Activated naive CD8-positive, alpha-beta T cell treated with anti-CD3 and anti-CD28 coated beads, Interleukin-2, amount 50 U/mL, for 24 hours (primary cell): Measurements from ENCODE around the gene PLSCR3.

ENCODE experiments used
- ATAC-seq: fragments of 150-1000 bp; cut with Tn5 transposase; one replicate; pipeline ENCODE4 v1.10.0; 2021
- DNase-seq: peaks from one replicate; pipeline ENCODE4 v3.0.0; 2021
- H3K27ac Mint-ChIP-seq: one replicate; pipeline ENCODE4 v1.8.0; 2021; ENCODE audit warnings: mild to moderate bottlenecking, mixed read lengths
- H3K27me3 Mint-ChIP-seq: one replicate; pipeline ENCODE4 v1.8.0; 2021; ENCODE audit warnings: mixed read lengths
- H3K36me3 Mint-ChIP-seq: one replicate; pipeline ENCODE4 v1.8.0; 2021; ENCODE audit warnings: low read depth, mixed read lengths
- H3K4me1 Mint-ChIP-seq: one replicate; pipeline ENCODE4 v1.8.0; 2021; ENCODE audit warnings: mixed read lengths
- H3K4me3 Mint-ChIP-seq: one replicate; pipeline ENCODE4 v1.8.0; 2021; ENCODE audit warnings: mild to moderate bottlenecking, moderate library complexity, mixed read lengths
- H3K9me3 Mint-ChIP-seq: one replicate; pipeline ENCODE4 v1.8.0; 2021; ENCODE audit warnings: mixed read lengths

The PLSCR3 gene

GRCh38 chr17:7405350-7406234 lies 11.3 kb upstream of the PLSCR3 start:
- Mint-ChIP-seq H3K4me1 (peaks cover 20% of the 10 kb centered on the region), H3K27me3 (peaks cover 3% of the 10 kb centered on the region), H3K9me3 (no peaks in the 10 kb centered on the region), H3K36me3 (no peaks in the 10 kb centered on the region), H3K27ac (no peak overlapping the region), H3K4me3 (peak overlapping the region; percentile 74)
- ATAC-seq (no peak), DNase-seq (no peak)

DNA sequence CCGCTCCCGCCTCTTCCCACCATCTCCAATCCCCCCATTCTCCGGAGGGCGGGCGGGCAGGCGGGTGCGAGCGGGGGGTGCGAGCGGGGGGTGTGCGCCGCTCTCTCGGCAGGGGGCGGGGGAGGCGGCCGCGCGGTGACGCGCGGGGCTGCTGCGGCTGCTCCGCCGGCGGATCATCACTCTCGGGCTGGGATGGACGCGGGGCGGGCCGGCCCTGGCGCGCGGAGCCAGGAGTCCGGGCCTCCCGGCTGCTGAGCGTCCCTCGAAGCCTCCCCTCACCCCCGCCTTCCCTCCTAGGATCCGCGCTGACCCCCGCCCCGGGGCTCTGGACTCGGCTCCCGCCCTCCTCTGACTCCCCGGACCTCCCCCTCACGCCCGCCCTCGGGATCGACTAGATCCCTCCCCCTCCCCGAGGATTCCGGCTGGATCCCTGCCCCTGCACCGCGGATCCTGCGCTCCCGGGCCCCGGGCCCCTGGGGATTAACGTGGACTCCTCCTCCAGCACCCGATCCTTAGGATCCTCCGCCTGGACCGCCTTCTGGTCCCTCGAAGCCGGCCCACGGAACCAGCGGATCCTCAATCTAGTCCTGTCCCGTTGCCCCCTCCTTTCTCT lies 10.5 kb upstream of the PLSCR3 start:
- DNase-seq, result peak; percentile 68
- Mint-ChIP-seq H3K4me1 (peaks cover 20% of the 10 kb centered on the region), H3K27me3 (peaks cover 3% of the 10 kb centered on the region), H3K27ac (no peak overlapping the region), H3K9me3 (no peaks in the 10 kb centered on the region), H3K4me3 (peak overlapping the region; percentile 89), H3K36me3 (no peaks in the 10 kb centered on the region)
- peak; percentile 27 for ATAC-seq

- Mint-ChIP-seq H3K4me3 (peak within 1 kb of the TSS; percentile 89), H3K9me3 (no peaks in the 10 kb centered on the region), H3K4me1 (peaks cover 19% of the 10 kb centered on the region), H3K27ac (peak within 1 kb of the TSS; percentile 90), H3K27me3 (peaks cover 3% of the 10 kb centered on the region), H3K36me3 (no peaks in the 10 kb centered on the region)
- DNase-seq (peak; percentile 92), ATAC-seq (peak; percentile 94)
These were observed 9.8 kb upstream of the PLSCR3 start, which contains the start of gene TMEM256 for GRCh38 chr17:7403977-7404736. TMEM256 (minus strand) TSS chr17:7404097; CDS start chr17:7404084, 13 bp downstream.

GRCh38 chr17:7403727-7403976 lies 9.3 kb upstream of the PLSCR3 start:
- no peaks in the 10 kb centered on the region for H3K9me3 Mint-ChIP-seq
- H3K27ac Mint-ChIP-seq, result peak overlapping the region; percentile 90
- ATAC-seq, result peak; percentile 48
- H3K36me3 Mint-ChIP-seq, result no peaks in the 10 kb centered on the region
- H3K4me1 Mint-ChIP-seq, result peaks cover 18% of the 10 kb centered on the region
- no peak for DNase-seq
- H3K4me3 Mint-ChIP-seq, result peak overlapping the region; percentile 89
- peaks cover 3% of the 10 kb centered on the region for H3K27me3 Mint-ChIP-seq

DNA sequence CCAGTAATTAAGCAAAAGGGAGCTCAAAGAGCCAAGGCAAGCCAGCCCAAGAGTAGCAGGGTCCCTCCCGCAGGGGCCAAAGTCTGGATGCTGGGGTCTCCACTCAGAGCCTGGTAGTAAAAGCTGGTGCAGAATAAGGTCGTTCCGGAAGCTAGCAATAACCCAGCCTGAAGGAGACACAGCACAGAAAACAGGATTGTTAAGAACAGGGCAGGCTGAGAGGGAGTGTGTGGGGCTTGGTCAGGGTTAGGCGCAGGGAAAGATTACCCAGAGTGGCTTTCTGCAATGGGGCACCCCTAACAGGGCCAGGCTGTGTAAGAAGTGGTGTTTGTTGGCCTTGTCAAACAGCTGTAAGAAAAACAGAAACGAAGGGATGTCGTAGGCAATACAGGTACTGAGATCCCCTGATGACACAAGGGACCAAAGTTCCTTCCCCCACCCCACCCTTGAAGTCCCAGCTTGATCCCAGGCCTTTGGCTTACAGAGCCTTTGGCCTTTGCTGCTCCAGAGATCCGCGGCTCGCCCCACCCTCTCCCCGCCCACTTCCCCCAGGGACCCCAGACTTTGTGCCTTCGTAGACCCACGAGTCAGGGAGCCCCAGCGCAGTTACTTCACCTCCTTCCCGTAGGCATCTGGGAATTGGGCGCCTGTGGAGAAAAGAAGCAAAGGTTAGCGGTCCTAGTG lies 8.9 kb upstream of the PLSCR3 start:
- ATAC-seq (no peak), DNase-seq (peak; percentile 43)
- Mint-ChIP-seq H3K4me1 (peaks cover 18% of the 10 kb centered on the region), H3K36me3 (no peaks in the 10 kb centered on the region), H3K27me3 (peaks cover 3% of the 10 kb centered on the region), H3K27ac (peak overlapping the region; percentile 90), H3K9me3 (no peaks in the 10 kb centered on the region), H3K4me3 (peak overlapping the region; percentile 89)

- H3K4me1 Mint-ChIP-seq, result peaks cover 15% of the 10 kb centered on the region
These were observed 4.3 kb upstream of the PLSCR3 start for GRCh38 chr17:7398612-7399011.

DNA sequence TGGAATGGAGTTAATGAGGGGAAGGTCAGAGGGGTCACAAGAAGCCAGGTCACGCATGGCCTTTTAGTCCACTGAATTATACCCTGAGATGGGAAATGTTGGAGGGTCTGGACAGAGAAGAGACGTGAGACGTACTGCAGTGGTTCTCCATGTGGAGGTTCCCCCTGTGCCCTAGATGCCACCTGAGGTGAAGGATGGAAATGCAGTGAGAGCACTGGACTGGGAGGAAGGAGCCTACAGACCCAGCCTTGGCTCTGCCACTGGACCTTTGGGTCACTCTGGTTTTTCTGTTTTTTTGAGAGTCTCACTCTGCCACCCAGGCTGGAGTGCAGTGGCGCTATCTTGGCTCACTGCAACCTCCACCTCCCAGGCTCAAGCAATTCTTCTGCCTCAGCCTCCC lies 1.8 kb upstream of the PLSCR3 start:
- H3K36me3 Mint-ChIP-seq, result peaks cover 2% of the 10 kb centered on the region

More at GRCh38 chr17:7398612-7399011, 4.3 kb upstream of the PLSCR3 start:
- Mint-ChIP-seq H3K27ac (no peak overlapping the region), H3K9me3 (no peaks in the 10 kb centered on the region), H3K27me3 (no peaks in the 10 kb centered on the region), H3K4me3 (no peak overlapping the region), H3K36me3 (no peaks in the 10 kb centered on the region)
- ATAC-seq (no peak), DNase-seq (no peak)

GRCh38 chr17:7393613-7394451 lies 493 bp downstream of the PLSCR3 start:
- ATAC-seq (peak; percentile 60), DNase-seq (peak; percentile 61)
- Mint-ChIP-seq H3K4me1 (peaks cover 20% of the 10 kb centered on the region), H3K27ac (peak overlapping the region; percentile 82), H3K27me3 (no peaks in the 10 kb centered on the region), H3K36me3 (peaks cover 11% of the 10 kb centered on the region), H3K4me3 (peak overlapping the region; percentile 94), H3K9me3 (no peaks in the 10 kb centered on the region)

More for the DNA sequence above, 1.8 kb upstream of the PLSCR3 start:
- Mint-ChIP-seq H3K27me3 (no peaks in the 10 kb centered on the region), H3K4me1 (peaks cover 18% of the 10 kb centered on the region), H3K9me3 (no peaks in the 10 kb centered on the region), H3K4me3 (peak overlapping the region; percentile 9), H3K27ac (no peak overlapping the region)
- DNase-seq (no peak), ATAC-seq (no peak)

DNA sequence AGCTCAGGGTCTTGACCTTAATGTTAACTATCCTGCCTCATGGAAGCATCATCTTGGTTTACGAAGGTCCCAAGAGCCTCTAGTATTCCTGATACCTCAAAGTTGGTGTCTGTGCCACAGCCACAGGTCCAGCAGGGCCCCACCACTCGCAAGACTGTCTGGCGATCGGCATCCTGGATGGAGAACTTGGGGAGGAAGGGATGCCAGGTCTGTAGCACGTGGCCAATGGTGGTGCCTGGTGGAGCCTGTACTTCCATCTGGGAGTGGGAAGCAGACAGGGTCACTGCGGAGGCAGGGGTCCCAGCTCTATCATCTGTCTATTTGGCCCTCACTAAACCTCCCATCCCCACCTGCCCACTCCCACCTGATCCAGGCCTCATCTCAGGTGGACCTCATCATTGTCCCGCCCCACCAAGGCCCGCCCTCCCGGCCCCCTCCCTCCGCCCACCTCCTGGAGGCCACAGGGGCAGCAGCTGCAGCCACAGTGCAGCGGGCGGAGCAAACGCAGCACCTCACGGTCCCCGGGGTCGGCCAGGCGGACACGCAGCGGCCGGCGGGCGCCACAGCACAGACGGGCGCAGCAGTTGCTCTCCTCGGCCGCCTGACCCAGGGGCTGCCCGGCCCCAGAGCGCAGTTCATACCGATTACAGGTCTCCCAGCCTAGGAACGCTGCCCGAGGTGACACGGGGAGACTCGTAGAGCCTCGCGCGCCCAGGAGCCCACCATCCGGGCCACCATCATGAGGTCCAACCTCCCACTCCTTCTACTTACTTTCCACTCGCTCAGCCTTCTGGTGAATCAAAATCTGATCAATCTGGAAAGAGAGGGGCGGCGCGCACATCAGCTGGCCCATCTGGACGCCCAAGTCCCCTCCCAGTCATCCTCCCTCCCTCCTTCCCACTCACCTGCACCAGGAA lies 1.4 kb downstream of the PLSCR3 start:
- peaks cover 11% of the 10 kb centered on the region for H3K36me3 Mint-ChIP-seq
- ATAC-seq, result no peak
- DNase-seq, result no peak
- H3K27ac Mint-ChIP-seq, result peak overlapping the region; percentile 22
- peak overlapping the region; percentile 94 for H3K4me3 Mint-ChIP-seq
- H3K27me3 Mint-ChIP-seq, result no peaks in the 10 kb centered on the region
- peaks cover 20% of the 10 kb centered on the region for H3K4me1 Mint-ChIP-seq
- H3K9me3 Mint-ChIP-seq, result no peaks in the 10 kb centered on the region

- DNase-seq (no peak), ATAC-seq (no peak)
- Mint-ChIP-seq H3K36me3 (peaks cover 11% of the 10 kb centered on the region), H3K9me3 (no peaks in the 10 kb centered on the region), H3K4me3 (no peak overlapping the region), H3K27me3 (no peaks in the 10 kb centered on the region), H3K27ac (no peak overlapping the region), H3K4me1 (peaks cover 20% of the 10 kb centered on the region)
These were observed 3.0 kb downstream of the PLSCR3 start for GRCh38 chr17:7391307-7391706.

DNA sequence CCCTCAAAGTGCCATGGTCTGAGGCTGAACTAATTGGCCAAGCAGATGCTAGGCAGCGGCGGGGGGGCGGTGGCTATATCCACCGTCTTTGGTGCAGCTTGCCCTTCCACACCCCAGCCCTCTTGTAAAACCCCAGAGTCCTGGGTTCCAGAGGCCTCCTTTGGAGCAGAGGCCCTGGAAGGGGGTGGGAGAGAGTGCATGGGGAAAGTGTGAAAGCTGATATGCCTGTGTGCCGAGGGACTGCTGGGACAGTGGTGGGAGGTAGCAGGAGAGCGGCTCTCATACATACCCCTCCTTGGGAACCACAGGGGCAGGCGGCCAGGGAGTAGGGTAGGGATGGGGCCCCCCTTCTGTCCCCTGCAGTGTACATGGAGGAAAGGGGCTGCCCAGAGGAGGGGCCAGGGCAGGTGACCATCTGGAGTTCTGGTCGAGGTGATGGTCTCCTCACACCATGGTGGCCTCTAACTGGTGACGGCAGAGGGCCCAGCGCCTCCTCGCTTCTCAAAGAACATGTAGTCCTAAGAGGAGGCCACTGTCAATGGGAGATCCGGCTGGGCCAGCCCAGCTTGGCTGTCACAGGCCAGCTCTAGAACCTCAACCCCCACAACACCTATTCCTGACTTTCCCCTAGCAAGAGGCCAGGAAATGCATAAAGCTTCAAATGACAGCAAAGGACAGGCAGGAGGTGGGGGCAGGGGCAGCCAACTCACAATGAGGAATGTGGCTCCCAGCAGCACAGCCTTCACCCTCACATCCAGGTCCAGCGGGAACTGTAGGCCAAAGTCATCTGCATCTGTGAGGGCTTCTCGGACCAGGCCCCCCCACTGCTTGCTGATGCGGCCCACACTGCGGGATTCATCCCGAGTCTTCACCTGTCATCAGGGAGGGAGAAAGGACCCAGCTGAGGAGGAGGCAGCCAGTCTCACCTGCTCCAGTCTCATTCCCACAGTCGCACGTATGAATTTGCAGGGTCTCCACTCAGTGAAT lies 4.1 kb downstream of the PLSCR3 start:
- Mint-ChIP-seq H3K4me3 (no peak overlapping the region), H3K27ac (no peak overlapping the region), H3K27me3 (no peaks in the 10 kb centered on the region), H3K9me3 (no peaks in the 10 kb centered on the region), H3K36me3 (peaks cover 11% of the 10 kb centered on the region), H3K4me1 (peaks cover 18% of the 10 kb centered on the region)
- DNase-seq (no peak), ATAC-seq (no peak)

DNA sequence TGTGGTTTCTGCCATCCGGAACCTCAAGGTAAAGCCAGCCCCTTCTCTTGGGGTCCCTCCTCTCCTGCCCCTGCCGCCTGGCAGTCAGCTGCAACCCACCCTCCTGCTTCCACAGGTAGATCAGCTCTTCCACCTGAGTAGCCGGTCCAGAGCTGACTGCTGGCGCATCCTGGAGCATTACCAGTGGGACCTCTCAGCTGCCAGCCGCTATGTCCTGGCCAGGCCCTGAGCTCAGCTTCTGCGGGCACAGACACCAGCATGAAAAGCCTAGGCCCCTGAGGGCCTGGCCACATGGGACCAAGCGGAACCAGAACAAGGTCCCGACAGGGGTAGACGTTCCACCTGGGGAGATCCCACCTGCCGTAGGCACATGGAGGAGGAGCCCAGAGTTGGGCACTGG lies 5.5 kb downstream of the PLSCR3 start:
- H3K4me1 Mint-ChIP-seq, result peaks cover 16% of the 10 kb centered on the region
- no peaks in the 10 kb centered on the region for H3K27me3 Mint-ChIP-seq
- H3K9me3 Mint-ChIP-seq, result no peaks in the 10 kb centered on the region
- peaks cover 11% of the 10 kb centered on the region for H3K36me3 Mint-ChIP-seq
- no peak overlapping the region for H3K27ac Mint-ChIP-seq
- ATAC-seq (no peak), DNase-seq (no peak)
- H3K4me3 Mint-ChIP-seq, result no peak overlapping the region
